Measurements from ENCODE around the gene CLEC5A.

CLEC5A gene

DNA sequence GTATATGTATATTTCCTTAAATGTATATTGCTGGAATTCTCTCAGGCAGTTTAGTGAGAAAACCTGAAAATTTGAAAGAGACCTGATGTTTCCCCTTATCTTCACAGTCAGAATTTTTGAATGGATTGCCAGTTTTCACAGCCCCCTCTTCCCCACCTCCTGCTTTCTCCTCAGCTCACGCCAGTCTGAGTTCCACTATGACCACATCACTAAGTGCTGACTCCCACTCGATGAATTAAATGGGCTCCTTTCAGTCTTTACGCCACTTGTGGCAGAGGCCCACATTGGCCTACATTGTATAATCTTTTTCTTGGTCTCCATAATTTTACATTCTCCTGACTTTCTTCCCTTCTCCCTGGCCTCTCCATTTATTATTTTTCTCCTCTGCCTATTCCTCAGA lies 3.1 kb upstream of the CLEC5A start:
- Histone ChIP-seq H3K4me1 (ENCODE audit: control insufficient read depth, insufficient read depth, low read length, poor library complexity, severe bottlenecking) (no peaks in the 10 kb centered on the region), H3K27me3 (replicated peaks; ENCODE audit: control insufficient read depth, insufficient read depth, low read length, poor library complexity, severe bottlenecking) (no peaks in the 10 kb centered on the region), H3K27ac (ENCODE audit: insufficient read depth, low read length, poor library complexity, severe bottlenecking) (no peak overlapping the region), H3K4me3 (ENCODE audit: insufficient read depth, low read depth, low read length, poor library complexity, severe bottlenecking) (no peak overlapping the region), H3K36me3 (ENCODE audit: control insufficient read depth, insufficient read depth, low read length) (no peaks in the 10 kb centered on the region), H3K9me3 (ENCODE audit: control insufficient read depth, low read length) (no peaks in the 10 kb centered on the region)
- DNase-seq = no peak

GRCh38 chr7:141949451-141949850 lies 2.7 kb upstream of the CLEC5A start:
- H3K4me1 ChIP-seq (ENCODE audit: control insufficient read depth, insufficient read depth, low read length, poor library complexity, severe bottlenecking) = no peaks in the 10 kb centered on the region
- H3K36me3 ChIP-seq (ENCODE audit: control insufficient read depth, insufficient read depth, low read length) = no peaks in the 10 kb centered on the region
- no peaks in the 10 kb centered on the region for H3K27me3 ChIP-seq (replicated peaks; ENCODE audit: control insufficient read depth, insufficient read depth, low read length, poor library complexity, severe bottlenecking)
- H3K27ac ChIP-seq (ENCODE audit: insufficient read depth, low read length, poor library complexity, severe bottlenecking) = no peak overlapping the region
- H3K9me3 ChIP-seq (ENCODE audit: control insufficient read depth, low read length) = no peaks in the 10 kb centered on the region
- no peak for DNase-seq
- no peak overlapping the region for H3K4me3 ChIP-seq (ENCODE audit: insufficient read depth, low read depth, low read length, poor library complexity, severe bottlenecking)

DNA sequence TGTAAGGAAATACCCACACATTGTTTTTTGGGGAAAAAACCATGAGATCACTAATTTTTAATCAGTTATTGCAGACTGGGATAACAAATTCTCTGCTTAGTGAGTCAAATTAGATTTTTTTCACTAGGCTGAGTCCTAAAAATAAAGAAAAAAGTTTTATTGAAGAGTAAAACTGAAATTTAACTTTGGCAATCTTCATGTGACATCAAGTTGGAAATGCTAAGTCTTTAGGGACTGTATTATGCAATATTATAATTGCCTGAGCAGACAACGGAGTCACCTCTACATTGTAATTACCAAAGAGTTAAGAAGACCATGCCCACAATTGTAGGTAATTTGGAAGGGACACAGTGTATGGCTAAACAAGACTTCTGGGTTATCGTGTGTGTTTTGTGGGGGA lies 2.2 kb upstream of the CLEC5A start:
- no peaks in the 10 kb centered on the region for H3K9me3 ChIP-seq (ENCODE audit: control insufficient read depth, low read length)
- no peak overlapping the region for H3K4me3 ChIP-seq (ENCODE audit: insufficient read depth, low read depth, low read length, poor library complexity, severe bottlenecking)
- H3K36me3 ChIP-seq (ENCODE audit: control insufficient read depth, insufficient read depth, low read length) = no peaks in the 10 kb centered on the region
- DNase-seq = no peak
- H3K4me1 ChIP-seq (ENCODE audit: control insufficient read depth, insufficient read depth, low read length, poor library complexity, severe bottlenecking) = no peaks in the 10 kb centered on the region
- H3K27me3 ChIP-seq (replicated peaks; ENCODE audit: control insufficient read depth, insufficient read depth, low read length, poor library complexity, severe bottlenecking) = no peaks in the 10 kb centered on the region
- no peak overlapping the region for H3K27ac ChIP-seq (ENCODE audit: insufficient read depth, low read length, poor library complexity, severe bottlenecking)

GRCh38 chr7:141945356-141945755 lies 1.4 kb downstream of the CLEC5A start:
- no peaks in the 10 kb centered on the region for H3K36me3 ChIP-seq (ENCODE audit: control insufficient read depth, insufficient read depth, low read length)
- no peaks in the 10 kb centered on the region for H3K4me1 ChIP-seq (ENCODE audit: control insufficient read depth, insufficient read depth, low read length, poor library complexity, severe bottlenecking)
- H3K27ac ChIP-seq (ENCODE audit: insufficient read depth, low read length, poor library complexity, severe bottlenecking) = no peak overlapping the region
- no peaks in the 10 kb centered on the region for H3K27me3 ChIP-seq (replicated peaks; ENCODE audit: control insufficient read depth, insufficient read depth, low read length, poor library complexity, severe bottlenecking)
- no peaks in the 10 kb centered on the region for H3K9me3 ChIP-seq (ENCODE audit: control insufficient read depth, low read length)
- no peak for DNase-seq
- H3K4me3 ChIP-seq (ENCODE audit: insufficient read depth, low read depth, low read length, poor library complexity, severe bottlenecking) = no peak overlapping the region

- H3K4me3 ChIP-seq (ENCODE audit: insufficient read depth, low read depth, low read length, poor library complexity, severe bottlenecking) = no peak overlapping the region
- no peaks in the 10 kb centered on the region for H3K4me1 ChIP-seq (ENCODE audit: control insufficient read depth, insufficient read depth, low read length, poor library complexity, severe bottlenecking)
- H3K9me3 ChIP-seq (ENCODE audit: control insufficient read depth, low read length) = no peaks in the 10 kb centered on the region
- H3K36me3 ChIP-seq (ENCODE audit: control insufficient read depth, insufficient read depth, low read length) = no peaks in the 10 kb centered on the region
- no peak overlapping the region for H3K27ac ChIP-seq (ENCODE audit: insufficient read depth, low read length, poor library complexity, severe bottlenecking)
- no peaks in the 10 kb centered on the region for H3K27me3 ChIP-seq (replicated peaks; ENCODE audit: control insufficient read depth, insufficient read depth, low read length, poor library complexity, severe bottlenecking)
- DNase-seq = no peak
Measured at GRCh38 chr7:141944811-141945210, 2.0 kb downstream of the CLEC5A start.

- Histone ChIP-seq H3K4me1 (ENCODE audit: control insufficient read depth, insufficient read depth, low read length, poor library complexity, severe bottlenecking) (no peaks in the 10 kb centered on the region), H3K36me3 (ENCODE audit: control insufficient read depth, insufficient read depth, low read length) (no peaks in the 10 kb centered on the region), H3K9me3 (ENCODE audit: control insufficient read depth, low read length) (no peaks in the 10 kb centered on the region), H3K4me3 (ENCODE audit: insufficient read depth, low read depth, low read length, poor library complexity, severe bottlenecking) (no peak overlapping the region), H3K27me3 (replicated peaks; ENCODE audit: control insufficient read depth, insufficient read depth, low read length, poor library complexity, severe bottlenecking) (no peaks in the 10 kb centered on the region), H3K27ac (ENCODE audit: insufficient read depth, low read length, poor library complexity, severe bottlenecking) (no peak overlapping the region)
- DNase-seq = no peak
Measured at GRCh38 chr7:141943846-141944245, 2.9 kb downstream of the CLEC5A start.

DNA sequence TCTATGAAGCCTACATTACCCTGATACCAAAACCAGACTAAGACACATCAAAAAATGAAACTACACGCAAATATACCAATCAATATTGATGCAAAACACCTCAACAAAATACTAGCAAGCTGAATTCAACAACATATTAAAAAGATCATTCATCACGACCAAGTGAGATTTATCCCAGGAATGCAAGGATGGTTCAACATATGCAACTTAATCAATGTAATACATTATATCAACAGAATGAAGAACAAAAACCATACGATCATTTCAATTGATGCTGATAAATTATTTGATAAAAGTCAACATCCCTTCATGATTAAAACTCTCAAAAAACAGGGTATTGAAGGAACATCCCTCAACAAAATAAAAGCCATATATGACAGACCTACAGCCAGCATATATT lies 5.7 kb downstream of the CLEC5A start:
- H3K27ac ChIP-seq (ENCODE audit: insufficient read depth, low read length, poor library complexity, severe bottlenecking) = no peak overlapping the region
- no peaks in the 10 kb centered on the region for H3K27me3 ChIP-seq (replicated peaks; ENCODE audit: control insufficient read depth, insufficient read depth, low read length, poor library complexity, severe bottlenecking)
- no peaks in the 10 kb centered on the region for H3K9me3 ChIP-seq (ENCODE audit: control insufficient read depth, low read length)
- no peak overlapping the region for H3K4me3 ChIP-seq (ENCODE audit: insufficient read depth, low read depth, low read length, poor library complexity, severe bottlenecking)
- H3K36me3 ChIP-seq (ENCODE audit: control insufficient read depth, insufficient read depth, low read length) = no peaks in the 10 kb centered on the region
- H3K4me1 ChIP-seq (ENCODE audit: control insufficient read depth, insufficient read depth, low read length, poor library complexity, severe bottlenecking) = no peaks in the 10 kb centered on the region
- no peak for DNase-seq

DNA sequence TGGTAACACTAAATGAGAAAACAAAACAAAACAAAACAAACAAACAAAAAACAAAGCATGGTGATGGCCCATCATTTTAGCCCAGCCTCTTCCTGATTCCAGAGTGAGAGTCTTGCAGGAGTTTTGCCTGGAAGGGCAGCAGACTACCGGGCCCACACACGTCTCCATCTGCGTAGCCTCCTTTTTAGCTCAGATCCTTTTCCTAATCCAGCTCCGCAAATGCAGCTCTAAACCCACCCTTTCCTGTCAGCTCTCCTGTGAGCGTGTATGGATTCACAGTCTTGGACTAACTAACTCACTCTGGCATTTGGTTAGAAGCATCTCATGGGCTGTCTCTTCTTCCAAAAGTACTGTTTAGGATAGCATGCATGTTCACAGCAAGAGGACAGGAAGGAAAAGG lies 16.6 kb downstream of the CLEC5A start:
- Histone ChIP-seq H3K27ac (ENCODE audit: insufficient read depth, low read length, poor library complexity, severe bottlenecking) (no peak overlapping the region), H3K27me3 (replicated peaks; ENCODE audit: control insufficient read depth, insufficient read depth, low read length, poor library complexity, severe bottlenecking) (no peaks in the 10 kb centered on the region), H3K36me3 (ENCODE audit: control insufficient read depth, insufficient read depth, low read length) (no peaks in the 10 kb centered on the region), H3K9me3 (ENCODE audit: control insufficient read depth, low read length) (no peaks in the 10 kb centered on the region), H3K4me3 (ENCODE audit: insufficient read depth, low read depth, low read length, poor library complexity, severe bottlenecking) (no peak overlapping the region), H3K4me1 (ENCODE audit: control insufficient read depth, insufficient read depth, low read length, poor library complexity, severe bottlenecking) (no peaks in the 10 kb centered on the region)
- DNase-seq = no peak

GRCh38 chr7:141928845-141929195 lies 18.0 kb downstream of the CLEC5A start:
- no peak for DNase-seq

DNA sequence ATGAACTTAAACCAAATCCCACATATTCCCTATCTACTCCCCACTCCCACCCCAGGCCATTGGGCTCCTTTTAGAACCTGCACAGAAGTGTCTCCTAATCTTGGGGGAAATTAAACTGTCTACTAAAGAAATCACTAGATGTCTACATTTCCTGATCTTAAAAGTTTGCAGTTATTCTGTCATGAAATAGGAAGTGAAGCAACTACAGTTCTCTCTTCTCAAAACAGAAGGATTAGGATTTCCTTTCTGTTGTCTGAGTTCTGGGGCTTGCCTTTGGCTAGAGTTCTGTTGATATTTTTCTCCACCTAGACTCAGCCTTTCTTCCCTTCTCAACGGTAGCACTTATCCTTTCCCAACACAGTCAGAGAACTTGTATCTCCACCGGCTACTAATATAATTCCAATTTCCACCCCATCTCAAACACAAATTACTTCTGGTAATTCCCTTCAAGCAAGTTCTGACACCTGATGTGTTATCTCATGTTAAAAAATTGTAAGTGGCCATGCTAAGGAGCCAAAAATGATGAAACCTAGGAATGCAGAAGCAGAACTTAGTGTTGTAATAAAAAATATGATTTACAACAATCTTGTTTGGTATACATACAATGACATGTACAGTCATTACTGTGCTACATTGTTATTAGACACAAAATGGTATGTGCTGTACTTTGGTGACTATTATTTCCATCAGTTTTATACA lies 18.5 kb downstream of the CLEC5A start:
- H3K4me3 ChIP-seq (ENCODE audit: insufficient read depth, low read depth, low read length, poor library complexity, severe bottlenecking) = no peak overlapping the region

More at GRCh38 chr7:141928845-141929195, 18.0 kb downstream of the CLEC5A start:
- H3K4me3 ChIP-seq (ENCODE audit: insufficient read depth, low read depth, low read length, poor library complexity, severe bottlenecking) = no peak overlapping the region
- no peak overlapping the region for H3K27ac ChIP-seq (ENCODE audit: insufficient read depth, low read length, poor library complexity, severe bottlenecking)
- H3K36me3 ChIP-seq (ENCODE audit: control insufficient read depth, insufficient read depth, low read length) = no peaks in the 10 kb centered on the region
- no peaks in the 10 kb centered on the region for H3K4me1 ChIP-seq (ENCODE audit: control insufficient read depth, insufficient read depth, low read length, poor library complexity, severe bottlenecking)
- H3K27me3 ChIP-seq (replicated peaks; ENCODE audit: control insufficient read depth, insufficient read depth, low read length, poor library complexity, severe bottlenecking) = no peaks in the 10 kb centered on the region
- no peaks in the 10 kb centered on the region for H3K9me3 ChIP-seq (ENCODE audit: control insufficient read depth, low read length)

More for the DNA sequence above, 18.5 kb downstream of the CLEC5A start:
- Histone ChIP-seq H3K36me3 (ENCODE audit: control insufficient read depth, insufficient read depth, low read length) (no peaks in the 10 kb centered on the region), H3K9me3 (ENCODE audit: control insufficient read depth, low read length) (no peaks in the 10 kb centered on the region), H3K27ac (ENCODE audit: insufficient read depth, low read length, poor library complexity, severe bottlenecking) (no peak overlapping the region), H3K27me3 (replicated peaks; ENCODE audit: control insufficient read depth, insufficient read depth, low read length, poor library complexity, severe bottlenecking) (no peaks in the 10 kb centered on the region), H3K4me1 (ENCODE audit: control insufficient read depth, insufficient read depth, low read length, poor library complexity, severe bottlenecking) (no peaks in the 10 kb centered on the region)
- DNase-seq = no peak
